Breast epithelium (tissue), 3 donors: Measurements from ENCODE around the gene AUNIP.

Experiments used
- CTCF ChIP-seq, 3 donors: fragments of 450-650 bp; IDR thresholded peaks; one replicate each; pipeline ENCODE4 v1.5.1; 2016 to 2017; ENCODE audit warnings: antibody characterized with exemption in 3 of 3, mild to moderate bottlenecking in 3 of 3, moderate library complexity in 3 of 3
- POLR2AphosphoS5 ChIP-seq, 3 donors: sonication (generic); formaldehyde crosslinking; IDR thresholded peaks; one replicate each; pipeline ENCODE4 v1.6.1; 2017; ENCODE audit warnings: antibody characterized with exemption in 3 of 3

GRCh38 chr1:25898223-25899015, 39.2 kb upstream of the AUNIP start:
- TF ChIP-seq CTCF (IDR thresholded peaks at IDR 0.05) (no peak), POLR2AphosphoS5 (IDR thresholded peaks at IDR 0.05) (no peak)
